GM12878 (cell line): ENCODE measurements around the gene RAB31. TPM values are rescaled to one million over a fixed set of nuclear protein-coding genes. Genes with fewer than 3 reads are reported as not detected.

Experiments
- ATAC-seq: fragments of 200-7000 bp; cut with Tn5 transposase; 3 replicates; pipeline ENCODE4 v1.9.1; 2020; ENCODE audit warnings: mild to moderate bottlenecking, moderate library complexity
- BruUV-seq: library from RNA; stranded (reverse); fragments of 400-500 nt; replicated peaks from 2 replicates; lab custom pipeline; 2021; lab: Mats Ljungman, UMichigan
- CTCF ChIA-PET: fragments of 300-600 bp; sonication (Branson Sonifier 250); formaldehyde crosslinking; extraction: SDS; loops from one replicate; lab custom pipeline; 2021; ENCODE audit warnings: inconsistent platforms; lab: Yijun Ruan, JAX
- POLR2A ChIA-PET: fragments of 350-600 bp; formaldehyde crosslinking; extraction: SDS; loops from one replicate; lab custom pipeline; 2021; ENCODE audit warnings: inconsistent platforms; lab: Charles Lee
- RAD21 ChIA-PET: fragments of 300-600 bp; sonication (Branson Sonifier 250); formaldehyde crosslinking; loops from one replicate; lab custom pipeline; 2023; ENCODE audit warnings: antibody characterized with exemption; ENCODE audit not compliant: unreplicated experiment; lab: Charles Lee
- SMC1A ChIA-PET: fragments of 300-600 bp; sonication (Branson Sonifier 250); formaldehyde crosslinking; loops from one replicate; lab custom pipeline; 2023; ENCODE audit not compliant: unreplicated experiment, uncharacterized antibody; lab: Charles Lee
- DNase-seq: peaks from one replicate; pipeline ENCODE4 v3.0.0-alpha.2; 2011; ENCODE audit warnings: low read depth, low spot score
- FAIRE-seq: peaks from 3 replicates; lab custom pipeline; 2011; peaks lifted over from hg19 to GRCh38; lab: Jason Lieb, UNC
- H2AFZ ChIP-seq: 2 replicates; pipeline ENCODE4 v1.6.0; 2011; ENCODE audit warnings: low read depth, low read length, control low read depth; ENCODE audit not compliant: control insufficient read depth
- H3K27ac ChIP-seq: 2 replicates; pipeline ENCODE4 v1.5.1; 2011; ENCODE audit warnings: control low read depth; ENCODE audit not compliant: control insufficient read depth, insufficient read depth
- H3K27me3 ChIP-seq, 2 experiments: replicated peaks in 1 of 2; 2 replicates each; pipeline versions ENCODE4 v1.6.0 to v1.6.1; 2011; ENCODE audit warnings: low read length in 1 of 2; ENCODE audit not compliant: control insufficient read depth in 2 of 2, insufficient read depth in 2 of 2
- H3K36me3 ChIP-seq, 2 experiments: 2 replicates each; pipeline ENCODE4 v1.5.1; 2011; ENCODE audit warnings: low read length in 1 of 2; ENCODE audit not compliant: control insufficient read depth in 2 of 2, insufficient read depth in 2 of 2
- H3K4me1 ChIP-seq: 2 replicates; pipeline ENCODE4 v1.6.1; 2011; ENCODE audit warnings: mild to moderate bottlenecking, low read length, moderate library complexity, mixed read lengths; ENCODE audit not compliant: control insufficient read depth, insufficient read depth
- H3K4me2 ChIP-seq: 2 replicates; pipeline ENCODE4 v1.6.0; 2011; ENCODE audit warnings: control low read depth; ENCODE audit not compliant: control insufficient read depth, insufficient read depth
- H3K4me3 ChIP-seq: fragments of 200-600 bp; sonication (generic); 2 replicates; pipeline ENCODE4 v1.5.1; 2016
- H3K79me2 ChIP-seq: 2 replicates; pipeline ENCODE4 v1.6.0; 2011; ENCODE audit warnings: low read length; ENCODE audit not compliant: control insufficient read depth, insufficient read depth
- H3K9ac ChIP-seq: 2 replicates; pipeline ENCODE4 v1.8.0; 2011; ENCODE audit warnings: low read length, control low read depth, mixed read lengths; ENCODE audit not compliant: control insufficient read depth, insufficient read depth
- H3K9me3 ChIP-seq: replicated peaks from 3 replicates; pipeline ENCODE4 v1.5.1; 2011; ENCODE audit warnings: mild to moderate bottlenecking, low read length; ENCODE audit not compliant: control insufficient read depth, insufficient read depth
- H4K20me1 ChIP-seq: 2 replicates; pipeline ENCODE4 v1.6.0; 2011; ENCODE audit not compliant: control insufficient read depth, insufficient read depth
- BCLAF1 ChIP-seq: fragments of 450-650 bp; IDR thresholded peaks from 2 replicates; pipeline ENCODE4 v1.6.1; 2017; ENCODE audit warnings: antibody characterized with exemption, mild to moderate bottlenecking, moderate library complexity
- CBX3 ChIP-seq: fragments of 200-600 bp; sonication (generic); IDR thresholded peaks from 2 replicates; pipeline ENCODE4 v1.6.1; 2016; ENCODE audit warnings: low read depth, borderline replicate concordance
- CBX5 ChIP-seq: sonication (generic); IDR thresholded peaks from 2 replicates; pipeline ENCODE4 v1.6.1; 2016; ENCODE audit warnings: low read depth, moderate library complexity, mild to moderate bottlenecking, inconsistent platforms
- CREB1 ChIP-seq: IDR thresholded peaks from 2 replicates; pipeline ENCODE4 v1.6.1; 2012; ENCODE audit warnings: low read depth, mild to moderate bottlenecking, inconsistent platforms
- PAX5 ChIP-seq: IDR thresholded peaks from 2 replicates; pipeline ENCODE4 v1.6.1; 2011; ENCODE audit warnings: low read depth, low read length, borderline replicate concordance
- SREBF1 ChIP-seq: IDR thresholded peaks from 2 replicates; pipeline ENCODE4 v1.6.1; 2012; ENCODE audit warnings: mild to moderate bottlenecking, low read length
- SUPT20H ChIP-seq: IDR thresholded peaks from 2 replicates; pipeline ENCODE4 v1.6.1; 2011; ENCODE audit warnings: low read depth, mild to moderate bottlenecking, low read length, moderate library complexity, borderline replicate concordance; ENCODE audit not compliant: control insufficient read depth
- ZNF207 ChIP-seq: fragments of 450-650 bp; IDR thresholded peaks from 2 replicates; pipeline ENCODE4 v1.6.1; 2014; ENCODE audit warnings: antibody characterized with exemption, mild to moderate bottlenecking, borderline replicate concordance
- ZZZ3 ChIP-seq: IDR thresholded peaks from 2 replicates; pipeline ENCODE4 v1.6.1; 2011; ENCODE audit warnings: low read depth; ENCODE audit not compliant: control insufficient read depth, insufficient read length
- WGBS: methylation state at CpG from one replicate; pipeline ENCODE4 v1.1.6; 2016; ENCODE audit warnings: low lambda C conversion rate; ENCODE audit not compliant: insufficient replicate concordance, insufficient coverage; ENCODE audit errors: missing lambda C conversion rate; 5-methylcytosine and 5-hydroxymethylcytosine counted together
- in situ Hi-C: fragments of 300-500 bp; cut with MboI; formaldehyde crosslinking; loops from 9 replicates; pipeline ENCODE4 v1.14.3; 2018; ENCODE audit warnings: mixed read lengths
- intact Hi-C: fragments of 100-400 bp; cut with micrococcal nuclease; formaldehyde crosslinking; loops from one replicate; pipeline ENCODE4 v1.14.2; 2022; ENCODE audit not compliant: unreplicated experiment
- polyA plus RNA-seq, 11 experiments: library from polyadenylated mRNA; depleted of rRNA in 4 of 11; unstranded in 6 of 11; stranded (reverse) in 5 of 11; fragments of >200 nt; fragmentation: Nextera tagmentation in 4 of 11; fragmentation: Illumina TruSeq in 1 of 11; extraction: Ambion mirVana in 4 of 11; extraction: Trizol in 1 of 11; gene quantifications; 1 replicate in 1 of 11; 2 replicates in 10 of 11; pipeline versions ENCODE4 v1.2.1 to v1.2.3, GENCODE V29; 2011 to 2016; ENCODE audit warnings: inconsistent platforms in 2 of 11, missing spikeins in 2 of 11, low read depth in 1 of 11
- total RNA-seq, 4 experiments: library from RNA; depleted of rRNA in 3 of 4; stranded (reverse); fragments of >200 nt in 3 of 4; fragmentation: Illumina TruSeq in 1 of 4; extraction: Trizol in 1 of 4; gene quantifications; 2 replicates each; pipeline versions ENCODE4 v1.2.1 to v1.2.3, GENCODE V29; 2013 to 2021
- TF ChIP-seq, protein P1 (sequence below): fragments of 450-650 bp; formaldehyde crosslinking; IDR thresholded peaks from 2 replicates; pipeline ENCODE4 v1.4.0; 2022; ENCODE audit warnings: mild to moderate bottlenecking, moderate library complexity

Gene RAB31
- total and polyA plus RNA-seq, 10 of the 15 experiments (the other 5 are each of a cell fraction or from before 2014, with no cell fraction given) = 0.80 to 23.3 (median 12.2) TPM

- Histone ChIP-seq H4K20me1 (peaks cover 3% of the 10 kb centered on the region; the same call in 1 of the 2 replicates), H2AFZ (no peak overlapping the region), H3K4me3 (no peak overlapping the region), H3K9ac (no peak overlapping the region), H3K27me3 (no peaks in the 10 kb centered on the region; a peak in 1 of 4 replicates), H3K4me2 (no peak overlapping the region), H3K27ac (no peak overlapping the region), H3K4me1 (no peaks in the 10 kb centered on the region), H3K9me3 (no peaks in the 10 kb centered on the region), H3K36me3 (no peaks in the 10 kb centered on the region), H3K79me2 (no peaks in the 10 kb centered on the region)
- in situ Hi-C loops (no loop called here), intact Hi-C loops (no loop called here)
- RAD21 ChIA-PET = no interaction called here
- WGBS = 78% methylated on average over 4 of the region's 4 CpGs
- DNase-seq (no peak), FAIRE-seq (no peak), ATAC-seq (no peak)
- CTCF ChIA-PET = no interaction called here
- BruUV-seq = no TSS peak
- TF ChIP-seq ZZZ3 (no peak), CREB1 (no peak), CBX3 (no peak), SUPT20H (no peak), CBX5 (no peak), BCLAF1 (no peak), PAX5 (no peak), ZNF207 (no peak), SREBF1 (no peak)
- TF ChIP-seq, protein P1, sequence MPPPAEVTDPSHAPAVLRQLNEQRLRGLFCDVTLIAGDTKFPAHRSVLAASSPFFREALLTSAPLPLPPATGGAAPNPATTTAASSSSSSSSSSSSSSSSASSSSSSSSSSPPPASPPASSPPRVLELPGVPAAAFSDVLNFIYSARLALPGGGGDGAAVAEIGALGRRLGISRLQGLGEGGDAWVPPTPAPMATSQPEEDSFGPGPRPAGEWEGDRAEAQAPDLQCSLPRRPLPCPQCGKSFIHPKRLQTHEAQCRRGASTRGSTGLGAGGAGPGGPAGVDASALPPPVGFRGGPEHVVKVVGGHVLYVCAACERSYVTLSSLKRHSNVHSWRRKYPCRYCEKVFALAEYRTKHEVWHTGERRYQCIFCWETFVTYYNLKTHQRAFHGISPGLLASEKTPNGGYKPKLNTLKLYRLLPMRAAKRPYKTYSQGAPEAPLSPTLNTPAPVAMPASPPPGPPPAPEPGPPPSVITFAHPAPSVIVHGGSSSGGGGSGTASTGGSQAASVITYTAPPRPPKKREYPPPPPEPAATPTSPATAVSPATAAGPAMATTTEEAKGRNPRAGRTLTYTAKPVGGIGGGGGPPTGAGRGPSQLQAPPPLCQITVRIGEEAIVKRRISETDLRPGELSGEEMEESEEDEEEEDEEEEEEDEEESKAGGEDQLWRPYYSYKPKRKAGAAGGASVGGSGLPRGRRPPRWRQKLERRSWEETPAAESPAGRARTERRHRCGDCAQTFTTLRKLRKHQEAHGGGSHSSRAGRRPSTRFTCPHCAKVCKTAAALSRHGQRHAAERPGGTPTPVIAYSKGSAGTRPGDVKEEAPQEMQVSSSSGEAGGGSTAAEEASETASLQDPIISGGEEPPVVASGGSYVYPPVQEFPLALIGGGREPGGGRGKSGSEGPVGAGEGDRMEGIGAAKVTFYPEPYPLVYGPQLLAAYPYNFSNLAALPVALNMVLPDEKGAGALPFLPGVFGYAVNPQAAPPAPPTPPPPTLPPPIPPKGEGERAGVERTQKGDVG (CRISPR knock-in tag) = no peak
- POLR2A ChIA-PET = no interaction called here
- SMC1A ChIA-PET = no interaction called here
Measured at GRCh38 chr18:9730786-9731185, 22.7 kb downstream of the RAB31 start.
